ENCODE data around the gene PFKL.
"Not testable (repeated sequence)": the region's sequence is repeated elsewhere in the genome, so short reads cannot be mapped to it uniquely, and the experiment has no call there.

PFKL gene

DNA sequence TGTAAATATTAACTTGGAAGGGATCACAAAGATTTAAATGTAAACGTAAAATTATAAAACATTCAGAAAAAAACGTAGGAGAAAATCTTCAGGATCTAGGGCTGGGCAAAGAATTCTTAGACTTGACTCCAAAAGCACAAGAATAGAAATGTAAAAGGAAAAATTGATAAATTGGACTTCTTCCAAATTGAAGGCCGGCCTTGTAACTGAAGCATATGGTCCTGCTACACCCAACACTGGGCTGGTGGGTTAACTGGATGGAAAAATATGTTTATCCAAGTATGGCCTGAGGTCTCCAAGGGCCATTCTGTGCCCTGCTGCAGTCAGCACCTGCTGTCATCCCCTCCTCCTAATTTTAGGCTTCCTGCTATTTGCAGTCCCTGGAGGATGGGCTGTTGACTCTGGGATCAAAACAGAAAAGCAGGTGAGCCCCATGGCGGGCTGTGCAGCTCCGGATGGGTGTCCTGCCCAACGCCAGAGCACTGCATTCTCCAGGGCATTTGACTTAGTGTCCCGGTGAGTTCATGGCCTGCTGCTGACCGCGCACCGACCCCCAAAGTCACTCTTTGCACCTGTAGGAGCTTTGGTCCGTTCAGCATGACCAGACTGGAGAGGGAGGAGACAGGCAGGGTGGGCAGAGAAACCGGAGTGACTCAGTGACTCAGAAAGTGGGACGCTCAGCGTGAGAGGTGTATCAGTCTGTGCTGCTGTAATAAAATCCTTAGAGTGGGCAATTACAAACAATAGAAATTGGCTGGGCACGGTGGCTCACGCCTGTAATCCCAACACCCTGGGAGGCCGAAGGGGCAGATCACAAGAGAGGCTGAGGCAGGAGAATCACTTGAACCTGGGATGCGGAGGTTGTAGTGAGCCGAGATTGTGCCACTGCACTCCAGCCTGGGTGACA lies 20.2 kb upstream of the PFKL start:
- DNase-seq = no peak

DNA sequence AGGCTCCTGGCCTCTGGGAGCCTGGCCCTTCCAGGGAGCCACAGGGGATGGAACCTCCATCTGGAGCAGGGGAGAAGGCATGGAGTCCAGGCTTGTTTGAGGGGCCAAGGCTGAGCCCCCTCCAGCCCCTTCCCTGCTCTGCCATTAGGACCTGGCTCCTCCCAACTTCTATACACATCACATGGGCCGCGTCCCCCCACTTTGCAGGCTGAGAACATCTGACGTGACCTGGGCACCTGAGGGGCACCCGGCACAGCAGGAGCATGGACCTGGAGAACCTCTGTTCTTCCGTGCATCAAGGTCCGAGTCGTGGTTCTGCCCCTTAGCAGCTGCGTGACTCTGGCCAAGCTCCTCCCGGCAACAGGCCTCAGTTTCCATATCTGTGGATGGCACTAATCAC lies 18.1 kb upstream of the PFKL start:
- DNase-seq = no peak

DNA sequence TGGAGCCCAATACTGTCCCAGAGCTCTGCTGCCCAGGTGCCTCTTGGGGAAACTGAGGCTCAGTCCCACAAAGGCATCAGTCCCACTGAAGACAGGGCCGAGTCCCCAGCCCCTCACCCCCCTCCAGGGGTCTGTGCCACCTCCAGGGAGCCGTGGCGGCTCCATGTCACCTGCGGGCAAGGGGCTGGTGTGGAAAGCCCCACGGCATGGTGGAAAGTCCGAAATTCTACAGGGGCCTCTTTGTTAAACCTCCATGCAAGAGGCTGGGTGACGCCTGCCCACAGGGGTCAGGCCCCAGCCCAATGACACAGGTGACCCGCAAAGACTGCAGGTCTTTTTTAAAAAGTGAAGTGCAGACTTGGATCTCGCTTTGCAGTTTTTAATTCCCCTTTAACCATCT lies 17.5 kb upstream of the PFKL start:
- DNase-seq = no peak

DNA sequence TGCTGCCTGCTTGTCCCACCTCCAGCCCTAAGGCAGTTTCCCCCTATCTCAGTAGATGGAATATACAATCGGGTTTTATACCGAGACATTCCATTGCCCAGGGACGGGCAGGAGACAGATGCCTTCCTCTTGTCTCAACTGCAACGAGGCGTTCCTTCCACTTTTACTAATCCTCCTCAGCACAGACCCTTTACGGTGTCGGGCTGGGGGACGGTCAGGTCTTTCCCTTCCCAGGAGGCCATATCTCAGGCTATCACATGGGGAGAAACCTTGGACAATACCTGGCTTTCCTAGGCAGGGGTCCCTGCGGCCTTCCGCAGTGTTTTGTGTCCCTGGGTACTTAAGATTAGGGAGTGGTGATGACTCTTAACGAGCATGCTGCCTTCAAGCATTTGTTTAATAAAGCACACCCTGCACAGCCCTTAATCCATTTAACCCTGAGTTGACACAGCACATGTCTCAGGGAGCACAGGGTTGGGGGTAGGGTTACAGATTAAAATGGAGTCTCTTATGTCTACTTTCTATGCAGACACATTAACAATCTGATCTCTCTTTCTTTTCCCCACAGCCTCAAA lies 16.6 kb upstream of the PFKL start:
- DNase-seq = not testable (repeated sequence)

DNA sequence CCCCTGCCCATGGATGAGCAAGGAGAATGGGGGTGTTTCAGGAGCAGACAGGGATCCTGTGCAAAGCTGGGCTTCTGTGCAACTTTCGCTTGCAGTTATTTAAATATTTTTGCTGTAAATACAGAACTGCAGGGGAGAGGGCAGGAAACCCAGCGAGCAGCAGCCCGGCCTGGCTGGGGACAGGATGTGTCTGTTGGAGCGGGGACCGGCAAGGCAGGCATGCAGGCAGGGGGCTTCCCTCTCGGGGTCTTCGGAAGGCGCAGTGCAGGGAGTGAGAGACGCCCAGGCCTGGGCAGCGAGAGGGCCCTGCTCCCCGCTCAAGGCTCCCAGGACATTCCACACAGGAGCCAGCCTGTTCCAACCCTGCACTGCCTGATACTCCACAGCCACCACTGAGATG lies 15.9 kb upstream of the PFKL start:
- no peak for DNase-seq

DNA sequence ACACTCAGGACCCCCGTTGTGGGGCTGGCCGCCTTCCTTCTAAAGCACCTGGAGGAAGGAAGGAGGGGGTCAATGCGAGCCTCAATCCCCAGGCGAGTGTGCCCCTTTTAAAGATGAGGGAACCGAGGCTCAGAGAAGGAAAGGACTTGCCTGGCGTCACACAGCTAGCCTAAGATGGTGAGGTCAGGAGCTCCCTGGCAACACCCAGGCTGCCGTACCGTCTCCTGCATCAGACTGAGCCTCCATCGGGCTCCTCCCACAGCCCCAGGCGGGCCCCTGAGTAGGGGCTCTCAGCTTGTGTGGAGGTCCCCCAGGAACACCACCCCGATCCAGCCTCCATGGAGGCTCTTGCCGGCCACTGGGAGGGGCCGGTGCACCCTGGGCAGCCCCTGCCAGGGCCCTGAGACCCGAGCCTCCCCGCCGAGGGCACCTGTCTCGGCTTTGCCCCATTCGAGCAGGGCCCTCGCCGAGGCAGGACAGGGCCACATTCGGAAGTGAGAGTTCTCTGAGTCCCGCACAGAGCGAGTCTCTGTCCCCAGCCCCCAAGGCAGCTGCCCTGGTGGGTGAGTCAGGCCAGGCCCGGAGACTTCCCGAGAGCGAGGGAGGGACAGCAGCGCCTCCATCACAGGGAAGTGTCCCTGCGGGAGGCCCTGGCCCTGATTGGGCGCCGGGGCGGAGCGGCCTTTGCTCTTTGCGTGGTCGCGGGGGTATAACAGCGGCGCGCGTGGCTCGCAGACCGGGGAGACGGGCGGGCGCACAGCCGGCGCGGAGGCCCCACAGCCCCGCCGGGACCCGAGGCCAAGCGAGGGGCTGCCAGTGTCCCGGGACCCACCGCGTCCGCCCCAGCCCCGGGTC lies 14.5 kb upstream of the PFKL start, which contains the start of gene AIRE:
Gene AIRE (plus strand): TSS at position 739 of the 855 bp plus-strand sequence. CDS start 131 bp downstream, outside the sequence.
- no peak for DNase-seq

DNA sequence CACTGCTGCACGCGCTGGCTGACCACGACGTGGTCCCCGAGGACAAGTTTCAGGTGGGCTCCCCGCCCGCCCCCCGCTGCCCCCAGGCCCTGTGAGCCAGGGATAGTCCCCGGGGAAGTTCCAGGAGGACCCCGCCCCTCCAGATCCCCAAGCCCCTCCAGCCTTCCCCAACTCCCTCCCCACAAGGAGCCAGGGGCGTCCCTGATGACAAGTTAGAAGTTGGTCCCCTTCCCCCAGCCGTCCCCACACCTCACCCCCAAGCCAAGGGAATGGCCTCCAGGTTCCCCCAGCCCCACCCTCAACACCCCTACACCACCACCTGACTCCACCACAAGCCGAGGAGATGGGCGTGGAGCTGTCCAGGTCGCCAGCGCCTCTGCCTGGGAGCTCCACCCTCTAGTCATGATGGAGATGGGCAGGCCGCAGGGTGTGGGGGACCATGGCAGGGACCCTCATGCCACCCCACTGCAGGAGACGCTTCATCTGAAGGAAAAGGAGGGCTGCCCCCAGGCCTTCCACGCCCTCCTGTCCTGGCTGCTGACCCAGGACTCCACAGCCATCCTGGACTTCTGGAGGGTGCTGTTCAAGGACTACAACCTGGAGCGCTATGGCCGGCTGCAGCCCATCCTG lies 13.7 kb upstream of the PFKL start:
- DNase-seq = no peak

DNA sequence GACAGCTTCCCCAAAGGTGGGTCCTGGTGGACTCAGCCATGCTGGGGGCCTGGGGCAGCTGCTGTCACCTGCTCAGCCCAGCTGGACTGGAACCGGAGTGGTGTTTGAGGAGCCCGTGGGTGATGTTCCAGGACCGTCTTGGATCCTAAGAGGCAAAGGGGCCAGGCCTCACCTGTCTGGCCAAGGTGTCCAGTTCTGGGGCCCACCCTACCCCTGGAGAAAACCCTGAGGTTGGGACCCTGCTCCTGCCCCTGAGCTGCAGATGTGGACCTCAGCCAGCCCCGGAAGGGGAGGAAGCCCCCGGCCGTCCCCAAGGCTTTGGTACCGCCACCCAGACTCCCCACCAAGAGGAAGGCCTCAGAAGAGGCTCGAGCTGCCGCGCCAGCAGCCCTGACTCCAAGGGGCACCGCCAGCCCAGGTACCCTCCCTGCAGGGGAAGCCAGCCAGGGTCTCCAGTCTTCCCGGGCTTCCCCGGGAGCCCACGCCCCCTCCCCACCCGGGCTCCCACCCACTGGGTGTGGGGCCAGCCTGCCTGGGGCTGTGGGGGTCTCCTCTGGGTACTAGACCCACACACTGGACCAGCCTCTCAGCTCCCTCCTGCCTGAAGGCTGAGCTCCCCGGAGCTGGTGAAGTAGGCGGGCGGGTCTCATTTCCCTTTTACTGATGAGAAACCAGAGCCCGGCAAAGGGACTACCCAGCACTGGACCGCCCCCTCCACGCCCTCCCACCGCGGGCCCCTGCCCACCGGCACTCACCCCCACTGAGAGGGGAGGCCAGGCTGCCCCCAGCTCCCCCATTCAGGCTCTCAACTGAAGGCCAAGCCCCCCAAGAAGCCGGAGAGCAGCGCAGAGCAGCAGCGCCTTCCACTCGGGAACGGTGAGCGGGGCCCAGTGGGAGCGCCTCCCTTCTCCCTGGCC lies 12.9 kb upstream of the PFKL start:
- DNase-seq = no peak

DNA sequence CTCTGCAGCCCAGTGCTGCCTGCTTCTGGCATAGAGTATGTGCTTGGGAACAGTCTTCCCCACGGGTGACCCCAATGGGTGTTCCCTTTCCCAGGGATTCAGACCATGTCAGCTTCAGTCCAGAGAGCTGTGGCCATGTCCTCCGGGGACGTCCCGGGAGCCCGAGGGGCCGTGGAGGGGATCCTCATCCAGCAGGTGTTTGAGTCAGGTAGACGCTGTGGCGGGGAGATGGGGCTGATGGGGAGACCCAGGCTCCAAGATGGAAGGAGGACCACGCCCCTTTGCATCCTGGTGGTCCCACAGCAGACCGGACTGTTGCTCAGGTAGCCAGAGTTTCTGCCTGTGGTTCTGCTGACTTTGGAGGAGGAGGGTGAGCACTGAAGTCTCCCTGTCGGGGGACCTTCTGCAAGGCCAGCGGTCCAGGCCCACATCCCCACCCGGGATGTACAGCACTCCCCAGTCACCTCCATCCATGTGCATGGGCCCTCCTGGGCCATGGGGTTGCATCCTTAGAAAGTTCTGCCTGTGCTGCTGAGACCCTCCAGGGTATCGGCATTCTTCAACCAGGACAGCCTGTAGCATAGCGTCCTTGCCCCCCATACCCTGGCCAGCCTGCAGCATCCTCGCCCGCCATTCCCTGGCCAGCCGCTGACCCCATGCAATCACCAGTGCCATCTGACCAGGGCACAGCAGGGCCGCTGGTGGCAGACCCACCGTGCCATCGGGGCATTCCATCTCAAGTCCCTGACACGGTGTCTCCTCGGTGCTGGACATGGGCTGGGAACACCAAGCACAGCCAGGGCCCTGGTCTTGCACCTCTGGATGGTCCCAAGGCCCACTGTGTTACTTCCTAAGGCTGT lies 11.4 kb upstream of the PFKL start:
- no peak for DNase-seq

DNA sequence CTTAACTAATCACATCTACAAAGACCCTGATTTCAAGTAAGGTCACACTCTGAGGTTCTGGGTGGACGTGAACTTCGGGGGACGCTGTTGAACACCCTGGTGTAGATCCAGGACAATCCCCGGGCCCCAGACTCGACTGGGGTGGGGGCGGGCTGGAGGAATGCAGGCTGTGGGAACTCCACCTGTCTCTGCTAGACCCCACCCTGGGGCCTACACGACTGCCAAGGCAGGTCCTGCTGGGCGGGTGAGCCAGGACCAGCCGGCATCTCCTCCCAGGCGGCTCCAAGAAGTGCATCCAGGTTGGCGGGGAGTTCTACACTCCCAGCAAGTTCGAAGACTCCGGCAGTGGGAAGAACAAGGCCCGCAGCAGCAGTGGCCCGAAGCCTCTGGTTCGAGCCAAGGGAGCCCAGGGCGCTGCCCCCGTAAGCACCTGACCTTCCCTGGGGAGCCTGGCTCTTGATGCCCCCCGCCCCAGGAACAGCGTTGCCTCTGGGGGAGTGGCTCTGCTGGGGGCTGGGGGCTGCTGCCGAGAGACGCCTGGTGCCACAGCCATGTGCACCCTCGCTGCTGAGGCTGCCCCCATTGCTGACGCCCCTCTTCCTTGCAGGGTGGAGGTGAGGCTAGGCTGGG lies 10.4 kb upstream of the PFKL start:
- DNase-seq = no peak

DNA sequence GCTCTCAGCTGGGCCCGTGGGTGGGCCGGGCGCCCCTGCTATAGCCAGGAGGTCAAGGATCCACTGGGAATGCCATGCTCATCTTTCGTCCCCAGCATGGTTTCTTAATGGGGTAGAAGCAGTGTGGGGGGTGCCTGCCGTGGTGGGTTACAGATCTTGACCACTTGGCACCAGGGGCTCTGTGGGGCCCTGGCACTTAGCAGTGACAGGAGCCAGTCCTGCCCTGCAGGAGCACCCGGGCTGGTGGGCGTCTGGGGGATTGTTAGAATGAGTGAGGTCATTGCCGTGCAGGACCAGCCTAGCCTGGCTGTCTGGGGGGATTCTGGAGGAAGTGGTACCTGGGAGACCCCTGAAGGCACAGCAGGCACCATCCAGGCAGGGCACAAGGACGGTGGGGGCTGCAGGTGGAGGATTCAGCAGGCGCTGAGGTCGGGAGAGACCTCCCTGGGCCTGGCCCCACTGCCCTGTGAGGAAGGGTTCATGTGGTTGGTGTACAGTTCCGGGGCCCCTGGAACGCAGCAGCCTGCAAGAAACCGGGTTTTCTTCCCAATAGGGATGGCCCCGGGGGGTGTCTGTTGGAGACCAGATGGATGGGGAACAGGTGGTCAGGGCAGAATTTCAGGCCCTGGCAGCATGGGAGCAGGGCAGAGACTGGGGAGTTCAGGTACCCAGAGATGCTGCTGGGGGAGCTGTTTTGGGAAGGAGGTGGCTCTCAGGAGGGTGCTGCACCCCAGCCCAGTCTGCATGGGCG lies 9.4 kb upstream of the PFKL start:
- DNase-seq = no peak

DNA sequence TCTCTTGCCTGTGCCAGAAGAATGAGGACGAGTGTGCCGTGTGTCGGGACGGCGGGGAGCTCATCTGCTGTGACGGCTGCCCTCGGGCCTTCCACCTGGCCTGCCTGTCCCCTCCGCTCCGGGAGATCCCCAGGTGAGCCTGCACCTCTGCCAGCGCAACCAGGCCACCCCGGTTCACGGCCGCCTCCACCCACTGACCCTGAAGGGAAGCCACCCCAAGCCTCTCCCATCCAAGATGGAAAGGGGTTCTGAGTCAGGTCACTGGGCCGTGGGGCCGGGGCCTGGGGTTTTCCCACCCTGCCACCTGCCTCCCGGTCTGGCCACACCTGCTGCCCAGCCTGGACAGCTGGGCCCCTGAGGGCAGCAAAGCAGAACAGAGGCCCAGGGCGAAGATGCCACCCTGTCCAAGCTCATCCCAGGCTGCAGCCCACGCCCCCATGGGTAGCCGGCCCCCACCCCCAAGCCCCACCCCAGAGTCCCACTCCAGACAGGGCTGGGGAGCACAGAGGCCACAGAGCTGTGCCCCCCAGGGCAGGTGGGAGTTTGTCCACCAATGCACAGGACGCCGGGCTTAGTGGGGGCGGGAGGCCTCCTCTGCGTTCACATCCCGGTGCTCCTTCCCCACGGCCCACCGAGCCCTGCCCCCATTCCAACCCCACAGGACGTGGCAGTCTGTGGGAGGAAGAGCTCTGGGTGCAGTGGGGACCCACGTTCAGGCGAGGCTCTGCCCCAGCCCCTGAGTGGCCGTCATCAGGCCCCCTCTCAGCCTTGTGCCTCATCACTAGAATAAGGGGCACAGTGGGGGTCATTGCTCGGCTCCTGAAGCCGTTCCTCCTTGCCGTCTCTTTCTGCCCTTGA lies 8.5 kb upstream of the PFKL start:
- DNase-seq = no peak

DNA sequence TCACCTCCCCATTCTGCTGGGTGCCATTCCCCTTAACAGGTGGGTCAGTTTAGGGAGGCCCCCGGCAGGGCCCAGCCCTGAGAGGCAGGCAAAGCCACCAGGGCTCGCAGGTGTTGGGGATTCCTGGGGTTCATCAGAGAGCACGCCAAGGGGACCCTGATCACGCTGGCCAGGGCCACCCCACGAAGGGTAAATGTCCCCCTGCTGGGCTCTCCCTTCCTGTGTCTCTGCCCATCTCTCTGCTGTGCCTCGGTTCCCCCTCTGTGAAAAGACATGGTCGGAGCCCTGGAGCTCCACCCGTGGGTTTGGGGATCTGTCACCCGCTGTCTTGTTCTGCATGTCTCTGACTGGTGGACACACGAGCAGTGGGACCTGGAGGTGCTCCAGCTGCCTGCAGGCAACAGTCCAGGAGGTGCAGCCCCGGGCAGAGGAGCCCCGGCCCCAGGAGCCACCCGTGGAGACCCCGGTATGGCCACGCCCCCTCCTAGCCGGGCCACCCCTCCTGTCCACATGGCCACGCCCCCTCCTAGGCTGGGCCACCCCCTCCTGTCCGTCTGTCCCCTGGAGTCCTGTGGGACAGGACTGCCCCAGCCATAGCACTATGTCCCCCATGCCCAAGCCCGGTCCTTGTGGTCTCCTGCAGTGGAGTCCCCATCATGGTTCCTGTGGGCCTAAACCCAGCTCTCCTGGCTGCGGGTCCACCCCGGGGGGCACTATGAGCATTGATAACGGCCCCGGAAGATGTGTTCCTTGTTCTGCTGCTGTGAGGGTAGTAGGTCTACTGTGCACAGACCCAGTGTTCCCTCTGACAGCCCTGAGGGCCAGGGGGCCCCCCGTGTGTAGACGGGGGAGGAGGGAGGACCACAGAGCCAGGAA lies 7.7 kb upstream of the PFKL start:
- no peak for DNase-seq

DNA sequence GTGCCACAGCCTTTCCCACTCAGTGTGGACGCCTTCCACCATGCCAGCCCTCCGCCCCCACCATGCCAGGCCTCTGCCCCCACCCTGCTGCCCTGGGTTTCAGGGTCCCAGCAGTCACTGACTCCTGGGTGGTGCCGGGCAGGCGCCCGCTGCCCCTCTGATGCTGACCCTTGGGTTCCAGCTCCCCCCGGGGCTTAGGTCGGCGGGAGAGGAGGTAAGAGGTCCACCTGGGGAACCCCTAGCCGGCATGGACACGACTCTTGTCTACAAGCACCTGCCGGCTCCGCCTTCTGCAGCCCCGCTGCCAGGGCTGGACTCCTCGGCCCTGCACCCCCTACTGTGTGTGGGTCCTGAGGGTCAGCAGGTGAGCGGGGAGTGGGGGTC lies 7.0 kb upstream of the PFKL start:
- no peak for DNase-seq

DNA sequence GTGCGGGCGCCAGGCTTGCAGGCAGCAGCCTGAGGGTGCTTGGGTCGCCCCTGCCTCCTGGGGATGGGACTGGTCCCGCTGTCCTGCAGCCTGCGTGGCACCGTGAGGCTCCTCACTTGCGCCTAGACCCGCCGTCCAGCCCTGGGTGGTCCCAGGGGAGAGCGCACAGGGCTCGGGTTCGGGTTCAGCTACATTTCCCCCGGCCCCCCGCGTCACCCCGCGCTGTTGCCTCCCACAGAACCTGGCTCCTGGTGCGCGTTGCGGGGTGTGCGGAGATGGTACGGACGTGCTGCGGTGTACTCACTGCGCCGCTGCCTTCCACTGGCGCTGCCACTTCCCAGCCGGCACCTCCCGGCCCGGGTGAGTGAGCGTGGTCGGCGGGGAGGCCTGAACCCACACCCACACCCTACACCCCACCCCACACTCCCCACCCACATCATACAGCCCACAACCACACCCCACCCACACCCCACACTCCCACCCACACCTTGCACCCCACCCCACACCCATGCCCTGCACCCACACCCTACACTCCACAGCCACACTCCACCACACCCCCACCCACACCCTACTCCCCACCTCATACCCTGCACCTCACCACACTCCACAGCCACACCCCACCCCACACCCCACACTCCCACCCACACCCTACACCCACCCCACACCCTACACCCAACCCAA lies 6.2 kb upstream of the PFKL start:
- DNase-seq = no peak

DNA sequence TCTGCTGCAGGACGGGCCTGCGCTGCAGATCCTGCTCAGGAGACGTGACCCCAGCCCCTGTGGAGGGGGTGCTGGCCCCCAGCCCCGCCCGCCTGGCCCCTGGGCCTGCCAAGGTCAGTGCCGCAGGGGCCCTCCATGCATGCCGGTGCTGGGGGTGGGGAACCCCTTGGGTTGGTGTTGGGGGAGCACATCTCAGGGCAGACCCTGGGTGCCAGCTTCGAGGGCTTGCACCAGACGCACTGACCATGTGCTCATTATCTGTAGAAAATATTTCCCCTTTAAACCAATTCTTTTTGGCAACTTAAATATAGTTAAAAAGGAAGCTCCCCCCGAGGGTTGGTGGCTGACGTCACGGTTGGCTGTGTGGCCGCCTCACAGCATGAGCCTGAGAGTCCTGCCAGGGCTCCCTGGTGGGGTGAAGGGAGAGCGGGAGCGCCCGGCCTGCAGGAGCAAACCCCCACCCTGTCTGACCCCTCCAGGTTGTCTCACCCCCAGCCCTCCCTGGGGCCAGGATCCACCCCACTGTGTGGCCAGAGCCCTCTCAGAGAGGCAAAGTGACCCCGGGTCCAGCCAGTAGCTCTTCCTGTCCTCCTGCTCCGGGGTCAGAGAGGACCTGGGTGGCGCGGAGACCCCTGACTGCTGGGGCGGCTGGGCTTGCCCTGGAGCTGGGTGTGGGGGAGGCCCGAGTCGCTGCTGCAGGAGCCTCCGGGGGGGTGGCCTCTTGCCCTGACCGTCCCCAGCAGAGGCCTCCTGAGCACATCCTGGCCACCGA lies 5.3 kb upstream of the PFKL start:
- DNase-seq = no peak

Measured in cerebellar nuclear complex (tissue), 1 donor.